ENCODE measurements around the gene ABCC5.

GRCh38 chr3:183968666-183969245 lies 48.9 kb downstream of the ABCC5 start:
- TF ChIP-seq CTCF (IDR thresholded peaks at IDR 0.05; ENCODE audit: low read length) (no peak), EZH2 (IDR thresholded peaks at IDR 0.05; ENCODE audit: borderline replicate concordance, low read length) (no peak)

Measured in OCI-LY1 (cell line).